Mesendoderm (in vitro differentiated cells): ENCODE measurements around the gene PARP15.

ENCODE experiments used
- DNase-seq: peaks from one replicate; pipeline ENCODE4 v3.0.0; 2013
- H2AK5ac ChIP-seq: 2 replicates; pipeline ENCODE4 v1.6.1; 2013; ENCODE audit warnings: low read length, inconsistent platforms
- H2BK120ac ChIP-seq: 2 replicates; pipeline ENCODE4 v1.6.1; 2013; ENCODE audit warnings: low read depth, mild to moderate bottlenecking, low read length, moderate library complexity, mixed read lengths
- H2BK15ac ChIP-seq: replicated peaks from 2 replicates; pipeline ENCODE4 v1.6.1; 2013; ENCODE audit warnings: low read depth, mild to moderate bottlenecking, moderate library complexity
- H2BK5ac ChIP-seq: 2 replicates; pipeline ENCODE4 v1.6.1; 2013; ENCODE audit warnings: low read length, inconsistent platforms
- H3K18ac ChIP-seq: 2 replicates; pipeline ENCODE4 v1.6.1; 2013; ENCODE audit warnings: mild to moderate bottlenecking, low read length, mixed read lengths
- H3K23ac ChIP-seq: one replicate; pipeline ENCODE4 v1.6.1; 2013; ENCODE audit warnings: low read length
- H3K27ac ChIP-seq: 2 replicates; pipeline ENCODE4 v1.5.1; 2013; ENCODE audit warnings: low read depth, mild to moderate bottlenecking, inconsistent platforms, low read length, moderate library complexity
- H3K27me3 ChIP-seq: 2 replicates; pipeline ENCODE4 v1.6.1; 2013; ENCODE audit warnings: low read length, control low read depth, mild to moderate bottlenecking, inconsistent platforms; ENCODE audit not compliant: insufficient read depth, poor library complexity
- H3K36me3 ChIP-seq: 2 replicates; pipeline ENCODE4 v1.6.1; 2013; ENCODE audit warnings: low read length, inconsistent platforms; ENCODE audit not compliant: control insufficient read depth, insufficient read depth
- H3K4ac ChIP-seq: one replicate; pipeline ENCODE4 v1.6.1; 2013; ENCODE audit warnings: low read depth, mild to moderate bottlenecking, low read length, moderate library complexity
- H3K4me1 ChIP-seq: 2 replicates; pipeline ENCODE4 v1.6.1; 2013; ENCODE audit warnings: low read depth, low read length, inconsistent platforms; ENCODE audit not compliant: control insufficient read depth
- H3K4me2 ChIP-seq: 2 replicates; pipeline ENCODE4 v1.6.1; 2013; ENCODE audit warnings: low read length
- H3K4me3 ChIP-seq: 2 replicates; pipeline ENCODE4 v1.5.1; 2013; ENCODE audit warnings: mild to moderate bottlenecking, low read length
- H3K56ac ChIP-seq: one replicate; pipeline ENCODE4 v1.6.1; 2013; ENCODE audit warnings: low read length
- H3K79me1 ChIP-seq: 2 replicates; pipeline ENCODE4 v1.6.1; 2013; ENCODE audit warnings: low read length, inconsistent platforms
- H3K79me2 ChIP-seq: 2 replicates; pipeline ENCODE4 v1.6.1; 2013; ENCODE audit warnings: mild to moderate bottlenecking, low read length; ENCODE audit not compliant: control insufficient read depth, insufficient read depth
- H3K9ac ChIP-seq: 2 replicates; pipeline ENCODE4 v1.6.1; 2013; ENCODE audit warnings: low read length, inconsistent platforms
- H4K5ac ChIP-seq: one replicate; pipeline ENCODE4 v1.6.1; 2013; ENCODE audit warnings: low read length
- H4K8ac ChIP-seq: one replicate; pipeline ENCODE4 v1.6.1; 2013; ENCODE audit warnings: low read depth, mild to moderate bottlenecking, control low read depth, low read length, moderate library complexity
- WGBS: extraction: QIAGEN DNeasy Blood & Tissue Kit; methylation state at CpG from one replicate; pipeline ENCODE4 v1.1.7; 2013; ENCODE audit warnings: low lambda C conversion rate, missing lambda C conversion rate; ENCODE audit not compliant: insufficient coverage; ENCODE audit errors: extremely low coverage; 5-methylcytosine and 5-hydroxymethylcytosine counted together

The PARP15 gene

GRCh38 chr3:122674339-122674738 is 96.9 kb downstream of the PARP15 start:
- WGBS: no CpG with 5 or more reads among the region's 3 CpGs
- H2BK120ac ChIP-seq: no peak overlapping the region
- no peak overlapping the region for H3K9ac ChIP-seq
- H3K56ac ChIP-seq: no peak overlapping the region
- no peaks in the 10 kb centered on the region for H3K36me3 ChIP-seq
- no peaks in the 10 kb centered on the region for H3K79me1 ChIP-seq
- no peak overlapping the region for H3K4ac ChIP-seq
- H3K23ac ChIP-seq: no peak overlapping the region
- DNase-seq: no peak
- no peak overlapping the region for H2BK15ac ChIP-seq
- H3K27ac ChIP-seq: no peak overlapping the region
- H3K4me3 ChIP-seq: no peak overlapping the region
- no peaks in the 10 kb centered on the region for H3K27me3 ChIP-seq
- H3K4me1 ChIP-seq: no peaks in the 10 kb centered on the region
- no peak overlapping the region for H4K8ac ChIP-seq
- H2BK5ac ChIP-seq: no peak overlapping the region
- no peak overlapping the region for H3K4me2 ChIP-seq
- H3K79me2 ChIP-seq: no peaks in the 10 kb centered on the region
- no peak overlapping the region for H4K5ac ChIP-seq
- no peak overlapping the region for H2AK5ac ChIP-seq
- H3K18ac ChIP-seq: no peak overlapping the region

GRCh38 chr3:122676759-122677158 is 99.3 kb downstream of the PARP15 start:
- no peak overlapping the region for H3K9ac ChIP-seq
- H3K79me1 ChIP-seq: no peaks in the 10 kb centered on the region
- H3K18ac ChIP-seq: no peak overlapping the region
- no peaks in the 10 kb centered on the region for H3K79me2 ChIP-seq
- DNase-seq: no peak
- H3K4me1 ChIP-seq: no peaks in the 10 kb centered on the region
- no peak overlapping the region for H3K4me2 ChIP-seq
- H2AK5ac ChIP-seq: no peak overlapping the region
- no peak overlapping the region for H2BK5ac ChIP-seq
- H3K23ac ChIP-seq: no peak overlapping the region
- no peaks in the 10 kb centered on the region for H3K36me3 ChIP-seq
- H3K27ac ChIP-seq: no peak overlapping the region
- H3K4ac ChIP-seq: no peak overlapping the region
- H3K4me3 ChIP-seq: no peak overlapping the region
- H3K27me3 ChIP-seq: no peaks in the 10 kb centered on the region
- H4K5ac ChIP-seq: no peak overlapping the region
- no peak overlapping the region for H3K56ac ChIP-seq
- H4K8ac ChIP-seq: no peak overlapping the region
- no peak overlapping the region for H2BK15ac ChIP-seq
- no peak overlapping the region for H2BK120ac ChIP-seq
- no CpG with 5 or more reads among the region's 2 CpGs for WGBS

DNA sequence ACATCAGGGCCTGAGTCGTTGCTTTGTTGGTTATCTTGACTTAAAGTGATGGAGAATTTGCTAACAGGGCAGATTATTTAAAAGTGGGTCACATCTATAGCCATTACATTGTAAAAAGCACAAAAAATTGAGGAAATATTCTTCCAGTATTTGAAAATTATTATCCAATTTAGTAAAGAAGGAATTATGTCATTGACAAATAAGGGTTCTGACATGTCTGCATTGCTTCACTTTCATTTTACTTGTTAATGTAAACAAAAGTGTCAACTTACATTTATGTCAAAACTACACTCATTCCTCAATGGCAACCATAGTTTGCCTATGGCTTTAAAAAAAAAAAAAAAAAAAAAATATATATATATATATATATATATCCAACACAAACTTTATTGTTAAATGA is 99.8 kb downstream of the PARP15 start:
- Histone ChIP-seq H3K79me1 (no peaks in the 10 kb centered on the region), H2AK5ac (no peak overlapping the region)
- no peak for DNase-seq

GRCh38 chr3:122678506-122678905 is 101.1 kb downstream of the PARP15 start:
- no peak overlapping the region for H2BK15ac ChIP-seq
- no peak overlapping the region for H3K4ac ChIP-seq
- H4K5ac ChIP-seq: no peak overlapping the region
- no peak overlapping the region for H3K23ac ChIP-seq
- no peaks in the 10 kb centered on the region for H3K27me3 ChIP-seq
- no peak overlapping the region for H2BK5ac ChIP-seq
- H3K56ac ChIP-seq: peak overlapping the region; percentile 17
- H3K79me2 ChIP-seq: no peaks in the 10 kb centered on the region
- no peaks in the 10 kb centered on the region for H3K36me3 ChIP-seq
- H2AK5ac ChIP-seq: no peak overlapping the region
- no peak overlapping the region for H2BK120ac ChIP-seq
- no peaks in the 10 kb centered on the region for H3K79me1 ChIP-seq
- H3K4me2 ChIP-seq: no peak overlapping the region
- no CpG with 5 or more reads among the region's 5 CpGs for WGBS
- no peak overlapping the region for H3K9ac ChIP-seq
- DNase-seq: no peak
- no peak overlapping the region for H3K27ac ChIP-seq
- H3K18ac ChIP-seq: peak overlapping the region; percentile 25
- H3K4me3 ChIP-seq: no peak overlapping the region
- H3K4me1 ChIP-seq: no peaks in the 10 kb centered on the region
- no peak overlapping the region for H4K8ac ChIP-seq

More for the DNA sequence above, 99.8 kb downstream of the PARP15 start:
- WGBS: no CpG with 5 or more reads among the region's 1 CpG
- Histone ChIP-seq H3K4ac (no peak overlapping the region), H4K8ac (no peak overlapping the region), H3K56ac (no peak overlapping the region), H3K27ac (no peak overlapping the region), H3K4me2 (no peak overlapping the region), H3K27me3 (no peaks in the 10 kb centered on the region), H3K36me3 (no peaks in the 10 kb centered on the region), H3K4me3 (no peak overlapping the region), H3K23ac (no peak overlapping the region), H3K4me1 (no peaks in the 10 kb centered on the region), H3K18ac (no peak overlapping the region), H3K79me2 (no peaks in the 10 kb centered on the region), H2BK15ac (no peak overlapping the region), H4K5ac (no peak overlapping the region), H2BK120ac (no peak overlapping the region), H3K9ac (no peak overlapping the region), H2BK5ac (no peak overlapping the region)

- peak overlapping the region; percentile 88 for H3K56ac ChIP-seq
- peak overlapping the region; percentile 27 for H2BK5ac ChIP-seq
- no peaks in the 10 kb centered on the region for H3K27me3 ChIP-seq
- H3K9ac ChIP-seq: peak overlapping the region; percentile 65
- no peak overlapping the region for H4K8ac ChIP-seq
- no peaks in the 10 kb centered on the region for H3K36me3 ChIP-seq
- WGBS: no CpG with 5 or more reads among the region's 16 CpGs
- no peak overlapping the region for H3K18ac ChIP-seq
- H3K79me1 ChIP-seq: no peaks in the 10 kb centered on the region
- H4K5ac ChIP-seq: no peak overlapping the region
- H3K79me2 ChIP-seq: no peaks in the 10 kb centered on the region
- H3K27ac ChIP-seq: no peak overlapping the region
- H2BK15ac ChIP-seq: no peak overlapping the region
- peak; percentile 85 for DNase-seq
- H2AK5ac ChIP-seq: no peak overlapping the region
- no peak overlapping the region for H3K4ac ChIP-seq
- H3K4me1 ChIP-seq: no peaks in the 10 kb centered on the region
- peak overlapping the region; percentile 69 for H3K4me2 ChIP-seq
- no peak overlapping the region for H2BK120ac ChIP-seq
- H3K23ac ChIP-seq: peak overlapping the region; percentile 72
- no peak overlapping the region for H3K4me3 ChIP-seq
Observed at GRCh38 chr3:122679085-122679881, 101.8 kb downstream of the PARP15 start.
